ENCODE measurements around the gene REXO4.
"Not testable (repeated sequence)": the region's sequence is repeated elsewhere in the genome, so short reads cannot be mapped to it uniquely, and the experiment has no call there.

DNA sequence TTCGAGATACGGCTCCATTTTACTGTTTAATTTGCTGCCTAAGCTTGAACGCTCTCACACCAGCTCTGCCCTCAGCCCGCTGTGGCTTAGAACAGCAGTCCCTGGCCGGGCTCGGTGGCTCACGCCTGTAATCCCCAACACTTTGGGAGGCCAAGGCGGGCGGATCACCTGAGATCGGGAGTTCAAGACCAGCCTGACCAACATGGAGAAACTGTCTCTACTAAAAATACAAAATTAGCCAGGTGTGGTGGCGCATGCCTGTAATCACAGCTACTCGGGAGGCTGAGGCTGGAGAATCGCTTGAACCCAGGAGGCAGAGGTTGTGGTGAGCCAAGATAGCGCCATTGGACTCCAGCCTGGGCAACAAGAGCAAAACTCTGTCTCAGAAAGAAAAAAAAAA, 40.5 kb downstream of the REXO4 start:
- TF ChIP-seq POLR2A (IDR thresholded peaks at IDR 0.05; ENCODE audit: low read depth, low read length); JUN (IDR thresholded peaks at IDR 0.05; ENCODE audit: borderline replicate concordance, insufficient read depth, insufficient read length, low read depth); POLR2AphosphoS5 (IDR thresholded peaks at IDR 0.05; ENCODE audit: insufficient read depth, low read depth, low read length); EZH2 (IDR thresholded peaks at IDR 0.05; ENCODE audit: borderline replicate concordance, low read depth, low read length, severe bottlenecking): not testable (repeated sequence)
- TF ChIP-seq, protein P1, sequence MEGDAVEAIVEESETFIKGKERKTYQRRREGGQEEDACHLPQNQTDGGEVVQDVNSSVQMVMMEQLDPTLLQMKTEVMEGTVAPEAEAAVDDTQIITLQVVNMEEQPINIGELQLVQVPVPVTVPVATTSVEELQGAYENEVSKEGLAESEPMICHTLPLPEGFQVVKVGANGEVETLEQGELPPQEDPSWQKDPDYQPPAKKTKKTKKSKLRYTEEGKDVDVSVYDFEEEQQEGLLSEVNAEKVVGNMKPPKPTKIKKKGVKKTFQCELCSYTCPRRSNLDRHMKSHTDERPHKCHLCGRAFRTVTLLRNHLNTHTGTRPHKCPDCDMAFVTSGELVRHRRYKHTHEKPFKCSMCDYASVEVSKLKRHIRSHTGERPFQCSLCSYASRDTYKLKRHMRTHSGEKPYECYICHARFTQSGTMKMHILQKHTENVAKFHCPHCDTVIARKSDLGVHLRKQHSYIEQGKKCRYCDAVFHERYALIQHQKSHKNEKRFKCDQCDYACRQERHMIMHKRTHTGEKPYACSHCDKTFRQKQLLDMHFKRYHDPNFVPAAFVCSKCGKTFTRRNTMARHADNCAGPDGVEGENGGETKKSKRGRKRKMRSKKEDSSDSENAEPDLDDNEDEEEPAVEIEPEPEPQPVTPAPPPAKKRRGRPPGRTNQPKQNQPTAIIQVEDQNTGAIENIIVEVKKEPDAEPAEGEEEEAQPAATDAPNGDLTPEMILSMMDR (IDR thresholded peaks at IDR 0.05; ENCODE audit: extremely low read depth in 1 of 2, insufficient read depth in 1 of 2, low read depth in 1 of 2, low read length in 2 of 2), result not testable (repeated sequence)

Data from endothelial cell of umbilical vein (primary cell).